NOMO-1 (cell line): ENCODE measurements around the gene TSPAN15.

ENCODE experiments used
- DNase-seq, 2 experiments: peaks; one replicate each; lab custom pipeline; 2025; ENCODE audit not compliant: unreplicated experiment in 2 of 2; lab: John Stamatoyannopoulos, UW

The TSPAN15 gene

GRCh38 chr10:69464401-69464800, 13.1 kb downstream of the TSPAN15 start:
- no peak for DNase-seq

- DNase-seq, result no peak
Measured at GRCh38 chr10:69464801-69465401, 13.6 kb downstream of the TSPAN15 start.

GRCh38 chr10:69465457-69466157, 14.3 kb downstream of the TSPAN15 start:
- no peak for DNase-seq

- no peak for DNase-seq
Measured at GRCh38 chr10:69466158-69466490, 14.9 kb downstream of the TSPAN15 start.

- DNase-seq, result no peak
Measured at GRCh38 chr10:69466689-69467088, 15.4 kb downstream of the TSPAN15 start.

GRCh38 chr10:69467928-69468750, 16.9 kb downstream of the TSPAN15 start:
- no peak for DNase-seq

- DNase-seq, result no peak
Measured at GRCh38 chr10:69468751-69469089, 17.5 kb downstream of the TSPAN15 start.

GRCh38 chr10:69469976-69470375, 18.7 kb downstream of the TSPAN15 start:
- DNase-seq, result no peak

- no peak for DNase-seq
Measured at GRCh38 chr10:69470463-69471384, 19.5 kb downstream of the TSPAN15 start.

GRCh38 chr10:69472142-69472541, 20.9 kb downstream of the TSPAN15 start:
- DNase-seq, result no peak

GRCh38 chr10:69472544-69472943, 21.3 kb downstream of the TSPAN15 start:
- DNase-seq, result no peak

GRCh38 chr10:69473304-69473990, 22.2 kb downstream of the TSPAN15 start:
- no peak for DNase-seq

- no peak for DNase-seq
Measured at GRCh38 chr10:69474742-69475432, 23.6 kb downstream of the TSPAN15 start.

GRCh38 chr10:69475433-69475830, 24.2 kb downstream of the TSPAN15 start:
- DNase-seq, result no peak

- DNase-seq, result no peak
Measured at GRCh38 chr10:69477968-69478597, 26.8 kb downstream of the TSPAN15 start.

GRCh38 chr10:69479240-69480067, 28.2 kb downstream of the TSPAN15 start:
- DNase-seq, result no peak

GRCh38 chr10:69480068-69480412, 28.8 kb downstream of the TSPAN15 start:
- DNase-seq, result no peak

GRCh38 chr10:69481305-69481704, 30.0 kb downstream of the TSPAN15 start:
- DNase-seq, result peak in 1 of 2 experiments; percentile 48
